A549 (cell line): ENCODE results near the gene PLA2G10. TPM values are rescaled to one million over a fixed set of nuclear protein-coding genes. Genes with fewer than 3 reads are reported as not detected.
"Not testable (repeated sequence)": the region's sequence is repeated elsewhere in the genome, so short reads cannot be mapped to it uniquely, and the experiment has no call there.

Source experiments
- ATAC-seq, 2 experiments: fragments of 200-7000 bp in 1 of 2; fragments of >200 bp in 1 of 2; cut with Nextera tagmentation in 1 of 2; cut with Tn5 transposase in 1 of 2; 3 replicates each; pipeline versions ENCODE4 v1.8.0 to v1.9.1; 2018 to 2020; ENCODE audit warnings: mild to moderate bottlenecking in 1 of 2, moderate library complexity in 1 of 2
- CTCF ChIA-PET: fragments of 300-600 bp; sonication (Branson Sonifier 250); formaldehyde crosslinking; extraction: SDS; loops from one replicate; lab custom pipeline; 2021; ENCODE audit warnings: antibody characterized with exemption, inconsistent platforms; lab: Yijun Ruan, JAX
- POLR2A ChIA-PET: fragments of 350-600 bp; formaldehyde crosslinking; extraction: SDS; loops from one replicate; lab custom pipeline; 2021; ENCODE audit warnings: antibody characterized with exemption, inconsistent platforms; lab: Yijun Ruan, JAX
- DNase-seq, 2 experiments: peaks; one replicate each; pipeline versions ENCODE4 v3.0.0 to v3.0.0-alpha.2; 2011 to 2016; ENCODE audit warnings: low read depth in 1 of 2, low spot score in 1 of 2
- FAIRE-seq: peaks from 2 replicates; lab custom pipeline; 2011; peaks lifted over from hg19 to GRCh38; lab: Jason Lieb, UNC
- H3K27ac ChIP-seq, 2 experiments: fragments of >200 bp; sonication (Bioruptor Twin); formaldehyde crosslinking; 3 replicates each; pipeline ENCODE4 v1.5.1; 2016 to 2017
- H3K4me1 ChIP-seq: fragments of >200 bp; sonication (Bioruptor Twin); formaldehyde crosslinking; 3 replicates; pipeline ENCODE4 v1.6.1; 2016
- H3K4me2 ChIP-seq: fragments of >200 bp; sonication (Bioruptor Twin); formaldehyde crosslinking; 3 replicates; pipeline ENCODE4 v1.6.1; 2016
- H3K4me3 ChIP-seq: fragments of >200 bp; sonication (Bioruptor Twin); formaldehyde crosslinking; 3 replicates; pipeline ENCODE4 v1.5.1; 2016
- H3K9me3 ChIP-seq: fragments of >200 bp; sonication (Bioruptor Twin); formaldehyde crosslinking; 3 replicates; pipeline ENCODE4 v1.6.1; 2016
- BHLHE40 ChIP-seq: IDR thresholded peaks from 2 replicates; pipeline ENCODE4 v1.6.1; 2012; ENCODE audit warnings: low read depth, low read length, inconsistent platforms
- CBX2 ChIP-seq: fragments of 200-600 bp; sonication (generic); IDR thresholded peaks from 2 replicates; pipeline ENCODE4 v1.6.1; 2016; ENCODE audit warnings: low read depth, mild to moderate bottlenecking, borderline replicate concordance
- CHD2 ChIP-seq: fragments of 150-350 bp; IDR thresholded peaks from 2 replicates; pipeline ENCODE4 v1.6.1; 2014; ENCODE audit warnings: low read length; ENCODE audit not compliant: partially characterized antibody
- CHD4 ChIP-seq: fragments of 200-600 bp; sonication (generic); IDR thresholded peaks from 2 replicates; pipeline ENCODE4 v1.6.1; 2016; ENCODE audit warnings: antibody characterized with exemption, mild to moderate bottlenecking, borderline replicate concordance
- EHMT2 ChIP-seq: fragments of 200-600 bp; sonication (generic); IDR thresholded peaks from 2 replicates; pipeline ENCODE4 v1.6.1; 2016; ENCODE audit warnings: antibody characterized with exemption, low read depth, mild to moderate bottlenecking, moderate library complexity
- EP300 ChIP-seq, 2 experiments: fragments of >200 bp; sonication (Bioruptor Twin); formaldehyde crosslinking; IDR thresholded peaks; 2 replicates in 1 of 2; 3 replicates in 1 of 2; pipeline ENCODE4 v1.6.1; 2016 to 2017
- FOSB ChIP-seq: fragments of 250-450 bp; sonication (Bioruptor Pico); IDR thresholded peaks from 2 replicates; pipeline ENCODE4 v1.5.0; 2020; ENCODE audit warnings: mild to moderate bottlenecking, moderate library complexity
- FOSL2 ChIP-seq, 2 experiments: fragments of 450-650 bp in 1 of 2; fragments of >200 bp in 1 of 2; sonication (Bioruptor Twin) in 1 of 2; formaldehyde crosslinking; IDR thresholded peaks; 2 replicates each; pipeline versions ENCODE4 v1.5.0 to v1.6.1; 2016 to 2020; ENCODE audit warnings: mild to moderate bottlenecking in 1 of 2, moderate library complexity in 1 of 2
- FOXS1 ChIP-seq: fragments of 250-450 bp; sonication (Bioruptor Pico); IDR thresholded peaks from 2 replicates; pipeline ENCODE4 v1.5.0; 2020; ENCODE audit warnings: mild to moderate bottlenecking, moderate library complexity
- GATA3 ChIP-seq: IDR thresholded peaks from 2 replicates; pipeline ENCODE4 v1.6.1; 2012; ENCODE audit warnings: borderline replicate concordance
- HDAC2 ChIP-seq: fragments of 200-600 bp; sonication (generic); IDR thresholded peaks from 2 replicates; pipeline ENCODE4 v1.6.1; 2016
- MYC ChIP-seq: IDR thresholded peaks from 2 replicates; pipeline ENCODE4 v1.6.1; 2012; ENCODE audit warnings: mild to moderate bottlenecking, inconsistent platforms, low read length, improper control_type of control experiment, borderline replicate concordance
- NFE2L2 ChIP-seq: fragments of 150-350 bp; conservative IDR thresholded peaks from 2 replicates; pipeline ENCODE4 v1.6.1; 2014; ENCODE audit warnings: low read length
- PHF8 ChIP-seq: fragments of 200-600 bp; sonication (generic); IDR thresholded peaks from 2 replicates; pipeline ENCODE4 v1.6.1; 2016; ENCODE audit warnings: low read depth, mild to moderate bottlenecking, antibody characterized with exemption, moderate library complexity, borderline replicate concordance
- POLR2A ChIP-seq: IDR thresholded peaks from 2 replicates; pipeline ENCODE4 v1.6.1; 2012; ENCODE audit warnings: mild to moderate bottlenecking, low read length
- POLR2AphosphoS2 ChIP-seq: conservative IDR thresholded peaks from 2 replicates; pipeline ENCODE4 v1.6.1; 2012; ENCODE audit warnings: low read length, improper control_type of control experiment, inconsistent platforms
- RAD21 ChIP-seq, 2 experiments: fragments of >200 bp in 1 of 2; sonication (Bioruptor Twin) in 1 of 2; formaldehyde crosslinking in 1 of 2; IDR thresholded peaks in 1 of 2; conservative IDR thresholded peaks in 1 of 2; 2 replicates in 1 of 2; 3 replicates in 1 of 2; pipeline ENCODE4 v1.6.1; 2012 to 2018; ENCODE audit warnings: inconsistent platforms in 1 of 2
- RARB ChIP-seq: fragments of 250-450 bp; sonication (Bioruptor Pico); IDR thresholded peaks from 2 replicates; pipeline ENCODE4 v1.8.0; 2021; ENCODE audit warnings: mild to moderate bottlenecking, moderate library complexity
- RCOR1 ChIP-seq: fragments of 150-350 bp; IDR thresholded peaks from 2 replicates; pipeline ENCODE4 v1.6.1; 2014; ENCODE audit warnings: antibody characterized with exemption, low read length, low read depth
- RFX5 ChIP-seq: fragments of 450-650 bp; IDR thresholded peaks from 2 replicates; pipeline ENCODE4 v1.7.1; 2014; ENCODE audit warnings: antibody characterized with exemption, mild to moderate bottlenecking, moderate library complexity
- SREBF2 ChIP-seq: fragments of 450-650 bp; IDR thresholded peaks from 2 replicates; pipeline ENCODE4 v1.6.1; 2014; ENCODE audit warnings: mild to moderate bottlenecking, moderate library complexity
- TFCP2L1 ChIP-seq: fragments of 250-450 bp; sonication (Bioruptor Pico); IDR thresholded peaks from 2 replicates; pipeline ENCODE4 v1.5.0; 2021; ENCODE audit warnings: mild to moderate bottlenecking
- ZC3H11A ChIP-seq: fragments of 450-650 bp; IDR thresholded peaks from 2 replicates; pipeline ENCODE4 v1.6.1; 2014; ENCODE audit warnings: antibody characterized with exemption, mild to moderate bottlenecking
- ZFP36 ChIP-seq: fragments of 450-650 bp; IDR thresholded peaks from 2 replicates; pipeline ENCODE4 v1.6.1; 2014; ENCODE audit warnings: borderline replicate concordance; ENCODE audit not compliant: partially characterized antibody
- ZSCAN20 ChIP-seq: fragments of 250-450 bp; sonication (Bioruptor Pico); IDR thresholded peaks from 2 replicates; pipeline ENCODE4 v1.8.0; 2022; ENCODE audit warnings: mild to moderate bottlenecking, moderate library complexity
- WGBS: methylation state at CpG from one replicate; pipeline ENCODE4 v1.1.6; 2017; ENCODE audit errors: missing lambda C conversion rate; 5-methylcytosine and 5-hydroxymethylcytosine counted together
- polyA plus RNA-seq, 4 experiments: library from polyadenylated mRNA; depleted of rRNA in 3 of 4; stranded (reverse); fragments of >200 nt; fragmentation: RNase III in 1 of 4; extraction: RNeasy Plus Mini Kit Qiagen cat#74134 plus additional on column Dnase treatment in 1 of 4; gene quantifications; 2 replicates in 3 of 4; 3 replicates in 1 of 4; pipeline ENCODE4 v1.2.3, GENCODE V29; 2011 to 2017
- TF ChIP-seq, protein P1 (sequence below): fragments of >200 bp; sonication (Bioruptor Twin); formaldehyde crosslinking; IDR thresholded peaks from 3 replicates; pipeline ENCODE4 v1.5.1; 2016
- TF ChIP-seq, protein P2 (sequence below): fragments of 250-450 bp; sonication (Bioruptor Pico); IDR thresholded peaks from 2 replicates; pipeline ENCODE4 v1.5.0; 2020; ENCODE audit warnings: low read depth, mild to moderate bottlenecking, moderate library complexity
- TF ChIP-seq, protein P3 (sequence below): IDR thresholded peaks from 2 replicates; pipeline ENCODE4 v1.6.1; 2012; ENCODE audit warnings: low read depth, borderline replicate concordance
- TF ChIP-seq, protein P4 (sequence below): fragments of 250-450 bp; sonication (Bioruptor Pico); IDR thresholded peaks from 2 replicates; pipeline ENCODE4 v1.5.0; 2021; ENCODE audit warnings: mild to moderate bottlenecking, moderate library complexity, borderline replicate concordance
- TF ChIP-seq, protein P5 (sequence below): fragments of 450-650 bp; IDR thresholded peaks from 2 replicates; pipeline ENCODE4 v1.6.1; 2014; ENCODE audit warnings: antibody characterized with exemption

Gene PLA2G10
- polyA plus RNA-seq, 2 of the 4 experiments (the other 2 are of a cell fraction): 0.52 to 0.70 TPM

DNA sequence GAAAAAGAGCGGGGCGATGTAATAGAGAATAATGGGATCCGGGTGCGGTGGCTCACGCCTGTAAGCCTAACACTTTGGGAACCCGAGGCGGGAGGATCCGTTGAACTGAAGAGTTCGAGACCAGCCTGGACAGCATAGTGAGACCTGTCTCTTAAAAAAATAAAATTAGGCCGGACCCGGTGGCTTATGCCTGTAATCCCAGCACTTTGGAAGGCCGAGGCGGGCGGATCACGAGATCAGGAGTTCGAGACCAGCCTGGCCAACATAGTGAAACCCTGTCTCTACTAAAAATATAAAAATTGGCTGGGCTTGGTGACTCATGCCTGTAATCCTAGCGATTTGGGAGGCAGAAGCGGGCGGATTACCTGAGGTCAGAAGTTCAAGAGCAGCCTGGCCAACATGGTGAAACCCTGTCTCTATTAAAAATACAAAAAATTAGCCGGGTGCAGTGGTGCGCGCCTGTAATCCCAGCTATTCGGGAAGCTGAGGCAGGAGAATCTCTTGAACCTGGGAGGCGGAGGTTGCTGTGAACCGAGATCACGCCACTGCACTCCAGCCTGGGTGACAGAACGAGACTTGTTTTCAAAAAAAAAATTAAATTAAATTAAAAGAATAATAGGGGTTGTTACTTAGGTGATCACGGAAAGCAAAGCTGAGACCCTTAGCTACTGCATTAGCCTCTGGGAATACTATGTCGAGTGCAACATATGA lies 63.3 kb downstream of the PLA2G10 start:
- Histone ChIP-seq H3K4me3 (peak overlapping the region; percentile 79), H3K4me1 (peaks cover 42% of the 10 kb centered on the region), H3K4me2 (peak overlapping the region; percentile 74), H3K27ac (peak overlapping the region; percentile 90 to 97)
- not testable (repeated sequence) for DNase-seq; FAIRE-seq; ATAC-seq; H3K9me3 ChIP-seq; TF ChIP-seq FOSL2 (IDR thresholded peaks at IDR 0.05)
- ChIA-PET CTCF (interaction anchor here (0.6 to 0.7 kb wide), 2 partner anchors 9 to 287 kb away, joined by 3 to 6 read pairs; no protein-coding TSS in a partner anchor), POLR2A (interaction anchor here (0.6 to 1.4 kb wide), 8 partner anchors 9 to 345 kb away, joined by 3 to 10 read pairs (median 4); no protein-coding TSS in a partner anchor)
- WGBS: 55% methylated on average over 29 of the region's 29 CpGs
- TF ChIP-seq CHD4: peak; percentile 74; the same call in 1 of the 2 replicates
- TF ChIP-seq FOSL2 (CRISPR knock-in tag; IDR thresholded peaks at IDR 0.05): peak; percentile 63

DNA sequence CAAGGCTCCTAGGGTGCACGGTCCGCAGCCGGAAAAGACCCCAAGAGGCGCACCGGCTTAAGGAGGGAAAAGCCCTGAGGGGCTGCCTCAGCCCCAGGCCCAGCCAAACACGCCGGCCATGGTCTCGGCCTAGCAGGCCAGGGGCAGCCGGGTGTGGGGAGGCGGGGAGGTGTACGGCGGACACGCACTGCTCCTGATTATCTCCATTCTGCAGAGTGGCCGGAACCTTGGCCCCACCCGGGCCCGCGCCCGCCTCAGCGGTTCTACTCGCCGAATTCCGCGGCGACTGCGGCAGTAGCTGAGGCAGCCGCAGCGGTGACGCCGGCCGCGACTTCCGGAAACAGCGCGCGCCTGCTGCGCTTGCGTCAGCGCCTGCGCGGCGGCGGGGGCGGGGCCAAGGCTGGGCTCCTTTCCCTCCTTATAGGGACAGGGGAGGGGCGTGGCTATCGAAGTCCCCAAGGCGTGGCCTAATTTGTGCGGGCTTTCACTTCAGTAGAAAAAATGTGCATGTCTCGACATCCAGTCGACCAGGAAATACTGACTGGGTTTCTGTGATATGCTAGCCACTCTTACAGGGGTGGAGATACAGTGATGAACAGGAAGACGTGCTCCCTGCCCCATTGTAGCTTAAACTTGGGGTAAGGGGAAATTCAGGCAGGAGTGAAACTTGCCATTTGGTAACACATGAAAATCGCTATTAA lies 64.0 kb downstream of the PLA2G10 start, which contains the start of gene PARN:
Gene PARN, minus strand, starts transcription at position 342 of the 701 bp plus-strand sequence. Its CDS starts 135 bp downstream, at position 207.
- ChIA-PET CTCF (no interaction called here), POLR2A (interaction anchor here (0.6 to 1.4 kb wide), 8 partner anchors 10 to 344 kb away, joined by 3 to 10 read pairs (median 4); no protein-coding TSS in a partner anchor)
- Histone ChIP-seq H3K4me1 (peaks cover 35% of the 10 kb centered on the region), H3K4me3 (peak within 1 kb of the TSS; percentile 79), H3K4me2 (peak within 1 kb of the TSS; percentile 86), H3K27ac (peak within 1 kb of the TSS; percentile 90 to 97), H3K9me3 (no peaks in the 10 kb centered on the region)
- WGBS: 2% methylated on average over 15 of the region's 51 CpGs
- DNase-seq (peak; percentile 97 to 99), ATAC-seq (peak; percentile 70 to 72), FAIRE-seq (no peak)
- no peak for TF ChIP-seq ZFP36
- peak; percentile 91; the same call in 1 of the 2 replicates for TF ChIP-seq PHF8
- TF ChIP-seq, protein P1, sequence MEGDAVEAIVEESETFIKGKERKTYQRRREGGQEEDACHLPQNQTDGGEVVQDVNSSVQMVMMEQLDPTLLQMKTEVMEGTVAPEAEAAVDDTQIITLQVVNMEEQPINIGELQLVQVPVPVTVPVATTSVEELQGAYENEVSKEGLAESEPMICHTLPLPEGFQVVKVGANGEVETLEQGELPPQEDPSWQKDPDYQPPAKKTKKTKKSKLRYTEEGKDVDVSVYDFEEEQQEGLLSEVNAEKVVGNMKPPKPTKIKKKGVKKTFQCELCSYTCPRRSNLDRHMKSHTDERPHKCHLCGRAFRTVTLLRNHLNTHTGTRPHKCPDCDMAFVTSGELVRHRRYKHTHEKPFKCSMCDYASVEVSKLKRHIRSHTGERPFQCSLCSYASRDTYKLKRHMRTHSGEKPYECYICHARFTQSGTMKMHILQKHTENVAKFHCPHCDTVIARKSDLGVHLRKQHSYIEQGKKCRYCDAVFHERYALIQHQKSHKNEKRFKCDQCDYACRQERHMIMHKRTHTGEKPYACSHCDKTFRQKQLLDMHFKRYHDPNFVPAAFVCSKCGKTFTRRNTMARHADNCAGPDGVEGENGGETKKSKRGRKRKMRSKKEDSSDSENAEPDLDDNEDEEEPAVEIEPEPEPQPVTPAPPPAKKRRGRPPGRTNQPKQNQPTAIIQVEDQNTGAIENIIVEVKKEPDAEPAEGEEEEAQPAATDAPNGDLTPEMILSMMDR: no peak
- TF ChIP-seq, protein P2, sequence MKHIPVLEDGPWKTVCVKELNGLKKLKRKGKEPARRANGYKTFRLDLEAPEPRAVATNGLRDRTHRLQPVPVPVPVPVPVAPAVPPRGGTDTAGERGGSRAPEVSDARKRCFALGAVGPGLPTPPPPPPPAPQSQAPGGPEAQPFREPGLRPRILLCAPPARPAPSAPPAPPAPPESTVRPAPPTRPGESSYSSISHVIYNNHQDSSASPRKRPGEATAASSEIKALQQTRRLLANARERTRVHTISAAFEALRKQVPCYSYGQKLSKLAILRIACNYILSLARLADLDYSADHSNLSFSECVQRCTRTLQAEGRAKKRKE (CRISPR knock-in tag): no peak
- no peak for TF ChIP-seq NFE2L2
- no peak for TF ChIP-seq FOSB (CRISPR knock-in tag)
- no peak for TF ChIP-seq EP300 (IDR thresholded peaks at IDR 0.05)
- no peak for TF ChIP-seq EHMT2
- TF ChIP-seq, protein P3, sequence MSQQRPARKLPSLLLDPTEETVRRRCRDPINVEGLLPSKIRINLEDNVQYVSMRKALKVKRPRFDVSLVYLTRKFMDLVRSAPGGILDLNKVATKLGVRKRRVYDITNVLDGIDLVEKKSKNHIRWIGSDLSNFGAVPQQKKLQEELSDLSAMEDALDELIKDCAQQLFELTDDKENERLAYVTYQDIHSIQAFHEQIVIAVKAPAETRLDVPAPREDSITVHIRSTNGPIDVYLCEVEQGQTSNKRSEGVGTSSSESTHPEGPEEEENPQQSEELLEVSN: peak; percentile 65
- no peak for TF ChIP-seq FOXS1
- TF ChIP-seq ZSCAN20 (CRISPR knock-in tag): no peak
- TF ChIP-seq ZC3H11A: no peak
- TF ChIP-seq SREBF2: no peak
- no peak for TF ChIP-seq CBX2
- TF ChIP-seq RFX5: no peak
- peak; percentile 80 for TF ChIP-seq POLR2A
- TF ChIP-seq MYC: peak; percentile 66; the same call in 1 of the 2 replicates
- no peak for TF ChIP-seq RARB
- TF ChIP-seq POLR2AphosphoS2: no peak
- no peak for TF ChIP-seq GATA3
- no peak for TF ChIP-seq RCOR1
- no peak for TF ChIP-seq HDAC2
- no peak for TF ChIP-seq RAD21 (conservative IDR thresholded peaks at IDR 0.05 in 1 of 2, IDR thresholded peaks at IDR 0.05 in 1 of 2)
- TF ChIP-seq, protein P4, sequence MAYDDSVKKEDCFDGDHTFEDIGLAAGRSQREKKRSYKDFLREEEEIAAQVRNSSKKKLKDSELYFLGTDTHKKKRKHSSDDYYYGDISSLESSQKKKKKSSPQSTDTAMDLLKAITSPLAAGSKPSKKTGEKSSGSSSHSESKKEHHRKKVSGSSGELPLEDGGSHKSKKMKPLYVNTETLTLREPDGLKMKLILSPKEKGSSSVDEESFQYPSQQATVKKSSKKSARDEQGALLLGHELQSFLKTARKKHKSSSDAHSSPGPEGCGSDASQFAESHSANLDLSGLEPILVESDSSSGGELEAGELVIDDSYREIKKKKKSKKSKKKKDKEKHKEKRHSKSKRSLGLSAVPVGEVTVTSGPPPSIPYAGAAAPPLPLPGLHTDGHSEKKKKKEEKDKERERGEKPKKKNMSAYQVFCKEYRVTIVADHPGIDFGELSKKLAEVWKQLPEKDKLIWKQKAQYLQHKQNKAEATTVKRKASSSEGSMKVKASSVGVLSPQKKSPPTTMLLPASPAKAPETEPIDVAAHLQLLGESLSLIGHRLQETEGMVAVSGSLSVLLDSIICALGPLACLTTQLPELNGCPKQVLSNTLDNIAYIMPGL (CRISPR knock-in tag): peak; percentile 56; the same call in 1 of the 2 replicates
- no peak for TF ChIP-seq BHLHE40
- TF ChIP-seq, protein P5, sequence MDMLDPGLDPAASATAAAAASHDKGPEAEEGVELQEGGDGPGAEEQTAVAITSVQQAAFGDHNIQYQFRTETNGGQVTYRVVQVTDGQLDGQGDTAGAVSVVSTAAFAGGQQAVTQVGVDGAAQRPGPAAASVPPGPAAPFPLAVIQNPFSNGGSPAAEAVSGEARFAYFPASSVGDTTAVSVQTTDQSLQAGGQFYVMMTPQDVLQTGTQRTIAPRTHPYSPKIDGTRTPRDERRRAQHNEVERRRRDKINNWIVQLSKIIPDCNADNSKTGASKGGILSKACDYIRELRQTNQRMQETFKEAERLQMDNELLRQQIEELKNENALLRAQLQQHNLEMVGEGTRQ: no peak
- TF ChIP-seq TFCP2L1 (CRISPR knock-in tag): peak; percentile 53; the same call in 1 of the 2 replicates
- no peak for TF ChIP-seq CHD2
